ENCODE measurements around the gene BLNK.

BLNK gene

DNA sequence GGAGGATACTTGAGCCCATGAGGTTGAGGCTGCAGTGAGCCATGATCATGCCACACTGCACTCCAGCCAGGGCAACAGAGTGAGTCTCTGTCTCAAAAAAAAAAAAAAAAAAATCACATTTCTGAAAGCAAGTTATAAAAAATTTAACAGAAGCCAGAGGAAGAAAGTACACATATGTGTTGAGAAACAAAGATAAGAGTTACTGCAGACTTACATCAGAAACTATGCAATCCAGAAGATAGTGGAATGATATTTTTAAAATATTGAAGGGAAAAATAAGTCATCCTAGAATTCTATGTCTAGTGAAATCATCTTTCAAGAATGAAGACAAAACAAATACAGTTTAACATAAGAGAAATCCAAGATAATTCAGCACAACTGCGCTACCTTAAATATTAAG is 94.4 kb downstream of the BLNK start:
- H3K27me3 ChIP-seq (replicated peaks; ENCODE audit: insufficient read depth, low read length), result no peaks in the 10 kb centered on the region
- TF ChIP-seq CTCF (IDR thresholded peaks at IDR 0.05; ENCODE audit: low read length), result no peak
- no peak for TF ChIP-seq EZH2phosphoT487 (IDR thresholded peaks at IDR 0.05; ENCODE audit: low read length)
- TF ChIP-seq EZH2 (optimal IDR thresholded peaks at IDR 0.05; ENCODE audit: low read depth, low read length), result no peak
- H3K4me1 ChIP-seq (ENCODE audit: low read length), result no peaks in the 10 kb centered on the region
- no peaks in the 10 kb centered on the region for H3K79me2 ChIP-seq (ENCODE audit: low read length)
- H2AFZ ChIP-seq (ENCODE audit: low read length), result no peak overlapping the region
- no peak overlapping the region for H3K4me2 ChIP-seq (ENCODE audit: low read depth, low read length)
- H3K9me3 ChIP-seq (replicated peaks; ENCODE audit: insufficient read depth, low read length), result no peaks in the 10 kb centered on the region
- H3F3A ChIP-seq (ENCODE audit: insufficient read depth, low read length), result no peaks in the 10 kb centered on the region
- no peaks in the 10 kb centered on the region for H4K20me1 ChIP-seq (ENCODE audit: insufficient read depth, low read length)
- no peaks in the 10 kb centered on the region for H3K9me2 ChIP-seq (replicated peaks; ENCODE audit: insufficient read depth, low read length)
- no peaks in the 10 kb centered on the region for H3K36me3 ChIP-seq (replicated peaks; ENCODE audit: insufficient read depth, low read length)
- H3K9ac ChIP-seq (ENCODE audit: low read length), result no peak overlapping the region
- H3K27ac ChIP-seq (ENCODE audit: low read length), result no peak overlapping the region
- no peak overlapping the region for H3K4me3 ChIP-seq (ENCODE audit: low read length)
- DNase-seq, result no peak

DNA sequence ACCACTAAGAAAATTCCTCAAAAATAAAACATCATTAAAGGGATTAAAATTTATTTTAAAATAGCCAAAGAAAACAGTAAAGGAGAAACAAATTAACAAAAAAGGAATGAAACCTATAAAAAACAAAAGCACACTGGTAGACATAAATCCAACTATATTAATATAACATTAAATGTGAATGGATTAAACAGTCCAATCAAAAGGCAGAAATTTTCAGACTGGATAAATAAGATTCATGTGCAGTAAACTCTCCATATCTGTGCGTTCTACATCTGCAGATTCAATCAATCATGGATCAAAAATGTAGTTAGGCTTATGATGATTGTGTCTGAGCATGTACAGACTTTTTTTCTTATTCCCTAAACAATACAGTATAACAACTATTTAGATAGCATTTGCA is 98.7 kb downstream of the BLNK start:
- Histone ChIP-seq H3K4me2 (ENCODE audit: low read depth, low read length) (no peak overlapping the region), H3K27ac (ENCODE audit: low read length) (no peak overlapping the region), H3K9me2 (replicated peaks; ENCODE audit: insufficient read depth, low read length) (no peaks in the 10 kb centered on the region), H2AFZ (ENCODE audit: low read length) (no peak overlapping the region), H3F3A (ENCODE audit: insufficient read depth, low read length) (no peaks in the 10 kb centered on the region), H3K9ac (ENCODE audit: low read length) (no peak overlapping the region), H3K79me2 (ENCODE audit: low read length) (no peaks in the 10 kb centered on the region), H3K36me3 (replicated peaks; ENCODE audit: insufficient read depth, low read length) (no peaks in the 10 kb centered on the region), H3K9me3 (replicated peaks; ENCODE audit: insufficient read depth, low read length) (no peaks in the 10 kb centered on the region), H4K20me1 (ENCODE audit: insufficient read depth, low read length) (no peaks in the 10 kb centered on the region), H3K4me3 (ENCODE audit: low read length) (no peak overlapping the region), H3K27me3 (replicated peaks; ENCODE audit: insufficient read depth, low read length) (no peaks in the 10 kb centered on the region), H3K4me1 (ENCODE audit: low read length) (no peaks in the 10 kb centered on the region)
- DNase-seq, result no peak
- TF ChIP-seq CTCF (IDR thresholded peaks at IDR 0.05; ENCODE audit: low read length), result no peak
- TF ChIP-seq EZH2 (optimal IDR thresholded peaks at IDR 0.05; ENCODE audit: low read depth, low read length), result no peak
- no peak for TF ChIP-seq EZH2phosphoT487 (IDR thresholded peaks at IDR 0.05; ENCODE audit: low read length)

GRCh38 chr10:96170230-96170629 is 101.1 kb downstream of the BLNK start:
- Histone ChIP-seq H3K4me3 (ENCODE audit: low read length) (no peak overlapping the region), H2AFZ (ENCODE audit: low read length) (no peak overlapping the region), H3K9me2 (replicated peaks; ENCODE audit: insufficient read depth, low read length) (no peaks in the 10 kb centered on the region), H3K4me1 (ENCODE audit: low read length) (no peaks in the 10 kb centered on the region), H3K9ac (ENCODE audit: low read length) (no peak overlapping the region), H3K4me2 (ENCODE audit: low read depth, low read length) (no peak overlapping the region), H3F3A (ENCODE audit: insufficient read depth, low read length) (no peaks in the 10 kb centered on the region), H3K9me3 (replicated peaks; ENCODE audit: insufficient read depth, low read length) (no peaks in the 10 kb centered on the region), H3K27me3 (replicated peaks; ENCODE audit: insufficient read depth, low read length) (no peaks in the 10 kb centered on the region), H3K79me2 (ENCODE audit: low read length) (no peaks in the 10 kb centered on the region), H4K20me1 (ENCODE audit: insufficient read depth, low read length) (no peaks in the 10 kb centered on the region), H3K27ac (ENCODE audit: low read length) (no peak overlapping the region), H3K36me3 (replicated peaks; ENCODE audit: insufficient read depth, low read length) (no peaks in the 10 kb centered on the region)
- DNase-seq, result no peak
- TF ChIP-seq EZH2 (optimal IDR thresholded peaks at IDR 0.05; ENCODE audit: low read depth, low read length) (no peak), CTCF (IDR thresholded peaks at IDR 0.05; ENCODE audit: low read length) (no peak), EZH2phosphoT487 (IDR thresholded peaks at IDR 0.05; ENCODE audit: low read length) (no peak)
